Measurements from ENCODE around the gene SOST.

The SOST gene

GRCh38 chr17:43755389-43755875 lies 3.2 kb downstream of the SOST start:
- no peak overlapping the region for H3K4me3 ChIP-seq (replicated peaks; ENCODE audit: low read depth, low read length)
- TF ChIP-seq, protein P1, sequence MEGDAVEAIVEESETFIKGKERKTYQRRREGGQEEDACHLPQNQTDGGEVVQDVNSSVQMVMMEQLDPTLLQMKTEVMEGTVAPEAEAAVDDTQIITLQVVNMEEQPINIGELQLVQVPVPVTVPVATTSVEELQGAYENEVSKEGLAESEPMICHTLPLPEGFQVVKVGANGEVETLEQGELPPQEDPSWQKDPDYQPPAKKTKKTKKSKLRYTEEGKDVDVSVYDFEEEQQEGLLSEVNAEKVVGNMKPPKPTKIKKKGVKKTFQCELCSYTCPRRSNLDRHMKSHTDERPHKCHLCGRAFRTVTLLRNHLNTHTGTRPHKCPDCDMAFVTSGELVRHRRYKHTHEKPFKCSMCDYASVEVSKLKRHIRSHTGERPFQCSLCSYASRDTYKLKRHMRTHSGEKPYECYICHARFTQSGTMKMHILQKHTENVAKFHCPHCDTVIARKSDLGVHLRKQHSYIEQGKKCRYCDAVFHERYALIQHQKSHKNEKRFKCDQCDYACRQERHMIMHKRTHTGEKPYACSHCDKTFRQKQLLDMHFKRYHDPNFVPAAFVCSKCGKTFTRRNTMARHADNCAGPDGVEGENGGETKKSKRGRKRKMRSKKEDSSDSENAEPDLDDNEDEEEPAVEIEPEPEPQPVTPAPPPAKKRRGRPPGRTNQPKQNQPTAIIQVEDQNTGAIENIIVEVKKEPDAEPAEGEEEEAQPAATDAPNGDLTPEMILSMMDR (IDR thresholded peaks at IDR 0.05; ENCODE audit: insufficient read depth, low read length, poor library complexity, severe bottlenecking) = no peak
- H3K27me3 ChIP-seq (replicated peaks; ENCODE audit: control insufficient read depth, insufficient read depth, low read length) = peaks cover 1% of the 10 kb centered on the region; the same call in 1 of the 2 replicates
- no peaks in the 10 kb centered on the region for H3K36me3 ChIP-seq (ENCODE audit: control insufficient read depth, insufficient read depth, low read length)
- DNase-seq (ENCODE audit: extremely low read depth, insufficient read length) = no peak

- Histone ChIP-seq H3K27me3 (replicated peaks; ENCODE audit: control insufficient read depth, insufficient read depth, low read length) (peaks cover 1% of the 10 kb centered on the region; the same call in 1 of the 2 replicates), H3K4me3 (replicated peaks; ENCODE audit: low read depth, low read length) (no peak overlapping the region), H3K36me3 (ENCODE audit: control insufficient read depth, insufficient read depth, low read length) (no peaks in the 10 kb centered on the region)
- TF ChIP-seq, protein P1 (IDR thresholded peaks at IDR 0.05; ENCODE audit: insufficient read depth, low read length, poor library complexity, severe bottlenecking) = no peak
- DNase-seq (ENCODE audit: extremely low read depth, insufficient read length) = no peak
These were observed 3.6 kb downstream of the SOST start for GRCh38 chr17:43754947-43755346.

GRCh38 chr17:43753493-43754129 lies 5.0 kb downstream of the SOST start:
- Histone ChIP-seq H3K27me3 (replicated peaks; ENCODE audit: control insufficient read depth, insufficient read depth, low read length) (peaks cover 1% of the 10 kb centered on the region; the same call in 1 of the 2 replicates), H3K36me3 (ENCODE audit: control insufficient read depth, insufficient read depth, low read length) (no peaks in the 10 kb centered on the region), H3K4me3 (replicated peaks; ENCODE audit: low read depth, low read length) (no peak overlapping the region)
- TF ChIP-seq, protein P1 (IDR thresholded peaks at IDR 0.05; ENCODE audit: insufficient read depth, low read length, poor library complexity, severe bottlenecking) = no peak
- DNase-seq (ENCODE audit: extremely low read depth, insufficient read length) = no peak

DNA sequence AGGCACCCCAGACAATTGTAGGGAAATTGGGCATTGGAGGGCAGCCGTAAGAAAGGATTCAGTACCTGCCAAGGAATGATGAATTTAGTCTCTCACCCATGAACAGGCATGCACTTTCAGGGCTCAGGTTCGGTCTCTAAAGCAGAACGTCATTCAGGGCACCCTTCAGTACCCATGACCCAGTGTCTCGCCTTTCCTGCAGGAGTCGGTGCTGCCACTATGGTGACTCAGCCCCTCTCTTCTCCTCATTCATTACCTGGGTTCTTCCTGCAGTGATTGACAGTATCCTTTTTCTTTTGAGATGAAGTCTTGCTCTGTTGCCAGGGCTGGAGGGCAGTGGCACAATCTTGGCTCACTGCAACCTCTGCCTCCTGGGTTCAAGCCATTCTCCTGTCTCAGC lies 8.4 kb downstream of the SOST start:
- no peak overlapping the region for H3K4me3 ChIP-seq (replicated peaks; ENCODE audit: low read depth, low read length)
- TF ChIP-seq, protein P1 (IDR thresholded peaks at IDR 0.05; ENCODE audit: insufficient read depth, low read length, poor library complexity, severe bottlenecking) = no peak
- no peak for DNase-seq (ENCODE audit: extremely low read depth, insufficient read length)
- no peaks in the 10 kb centered on the region for H3K36me3 ChIP-seq (ENCODE audit: control insufficient read depth, insufficient read depth, low read length)
- H3K27me3 ChIP-seq (replicated peaks; ENCODE audit: control insufficient read depth, insufficient read depth, low read length) = no peaks in the 10 kb centered on the region; the same call in none of the 2 replicates

DNA sequence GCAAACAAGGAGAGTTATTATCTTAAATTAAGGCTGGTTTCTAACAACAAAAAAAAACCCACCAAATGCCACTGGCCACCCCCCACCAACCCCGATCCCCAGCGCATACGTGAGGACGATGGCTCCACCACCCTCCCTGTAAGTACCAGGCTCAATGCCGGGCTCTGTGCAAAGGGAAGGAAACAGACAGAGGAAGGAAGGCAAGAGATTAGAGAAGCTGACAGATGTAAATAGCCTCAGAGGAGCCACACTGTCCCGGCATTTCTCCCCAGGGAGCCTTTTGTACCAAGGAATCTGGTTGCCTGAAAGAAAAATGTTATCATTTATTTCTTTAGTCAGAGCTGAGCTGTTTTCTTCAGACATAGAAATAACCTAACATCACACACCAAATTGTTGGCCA lies 13.1 kb downstream of the SOST start:
- H3K27me3 ChIP-seq (replicated peaks; ENCODE audit: control insufficient read depth, insufficient read depth, low read length) = no peaks in the 10 kb centered on the region; the same call in none of the 2 replicates
- DNase-seq (ENCODE audit: extremely low read depth, insufficient read length) = no peak
- TF ChIP-seq, protein P1 (IDR thresholded peaks at IDR 0.05; ENCODE audit: insufficient read depth, low read length, poor library complexity, severe bottlenecking) = no peak
- H3K4me3 ChIP-seq (replicated peaks; ENCODE audit: low read depth, low read length) = no peak overlapping the region
- H3K36me3 ChIP-seq (ENCODE audit: control insufficient read depth, insufficient read depth, low read length) = no peaks in the 10 kb centered on the region
